HCT116 (cell line): Measurements from ENCODE around the gene CDCA3. TPM values are rescaled to one million over a fixed set of nuclear protein-coding genes. Genes with fewer than 3 reads are reported as not detected.
"Not testable (repeated sequence)": the region's sequence is repeated elsewhere in the genome, so short reads cannot be mapped to it uniquely, and the experiment has no call there.

ENCODE experiments used
- ATAC-seq: fragments of 200-7000 bp; cut with Tn5 transposase; 2 replicates; pipeline ENCODE4 v1.9.1; 2020; ENCODE audit warnings: mild to moderate bottlenecking, moderate library complexity
- BruUV-seq: library from RNA; stranded (reverse); fragments of 400-500 nt; replicated peaks from 2 replicates; lab custom pipeline; 2021; lab: Mats Ljungman, UMichigan
- CTCF ChIA-PET: fragments of 300-600 bp; sonication (Branson Sonifier 250); formaldehyde crosslinking; loops from one replicate; lab custom pipeline; 2021; ENCODE audit warnings: antibody characterized with exemption; lab: Charles Lee
- POLR2A ChIA-PET: fragments of 300-600, 350-600 bp; sonication (Branson Sonifier 250); formaldehyde crosslinking; loops from one replicate; lab custom pipeline; 2021; ENCODE audit warnings: antibody characterized with exemption; lab: Charles Lee
- RAD21 ChIA-PET, 2 experiments: fragments of 300-600 bp; sonication (Branson Sonifier 250); formaldehyde crosslinking; loops; one replicate each; lab custom pipeline; 2023; ENCODE audit warnings: low total read pairs in 2 of 2; ENCODE audit not compliant: uncharacterized antibody in 2 of 2, unreplicated experiment in 2 of 2, low non-redundant PET in 1 of 2; lab: Charles Lee
- DNase-seq: peaks from one replicate; pipeline ENCODE4 v3.0.0-alpha.2; 2010; ENCODE audit warnings: low read depth, low spot score
- H2AFZ ChIP-seq: fragments of 200-600 bp; shearing (Covaris generic), sonication (generic); 2 replicates; pipeline ENCODE4 v1.6.1; 2017; ENCODE audit warnings: low read depth, mixed run types, mixed read lengths, antibody characterized with exemption, low read length; ENCODE audit not compliant: poor library complexity, severe bottlenecking
- H3K27ac ChIP-seq: 2 replicates; pipeline ENCODE4 v1.5.1; 2012; ENCODE audit warnings: low read depth, low read length
- H3K27me3 ChIP-seq: fragments of 200-600 bp; sonication (generic); 2 replicates; pipeline ENCODE4 v1.6.1; 2016; ENCODE audit warnings: mixed run types, low read length, mixed read lengths; ENCODE audit not compliant: insufficient read depth
- H3K36me3 ChIP-seq, 2 experiments: fragments of 200-500 bp in 1 of 2; fragments of 200-600 bp in 1 of 2; sonication (Bioruptor generic) in 1 of 2; sonication (generic) in 1 of 2; 2 replicates each; pipeline versions ENCODE4 v1.5.1 to v1.6.1; 2014 to 2016; ENCODE audit warnings: low read length in 2 of 2, inconsistent platforms in 1 of 2, mixed read lengths in 1 of 2, mixed run types in 1 of 2; ENCODE audit not compliant: insufficient read depth in 2 of 2, control insufficient read depth in 1 of 2
- H3K4me1 ChIP-seq, 2 experiments: fragments of 200-600 bp in 1 of 2; sonication (generic) in 1 of 2; 2 replicates each; pipeline versions ENCODE4 v1.5.1 to v1.6.1; 2012 to 2017; ENCODE audit warnings: low read length in 2 of 2, inconsistent platforms in 1 of 2, mild to moderate bottlenecking in 1 of 2, mixed read lengths in 1 of 2, mixed run types in 1 of 2, moderate library complexity in 1 of 2; ENCODE audit not compliant: insufficient read depth in 2 of 2, control insufficient read depth in 1 of 2
- H3K4me2 ChIP-seq: fragments of 200-600 bp; sonication (generic); 2 replicates; pipeline ENCODE4 v1.6.1; 2017; ENCODE audit warnings: mixed run types, low read length, mixed read lengths
- H3K4me3 ChIP-seq, 2 experiments: fragments of 200-600 bp in 1 of 2; sonication (generic) in 1 of 2; replicated peaks in 1 of 2; 2 replicates each; pipeline ENCODE4 v1.5.1; 2011 to 2016; ENCODE audit warnings: low read length in 2 of 2, control low read depth in 1 of 2, low read depth in 1 of 2, mild to moderate bottlenecking in 1 of 2, mixed read lengths in 1 of 2, mixed run types in 1 of 2
- H3K79me2 ChIP-seq: fragments of 200-600 bp; sonication (generic); 2 replicates; pipeline ENCODE4 v1.6.1; 2017; ENCODE audit warnings: mild to moderate bottlenecking, mixed run types, low read length, moderate library complexity, mixed read lengths; ENCODE audit not compliant: insufficient read depth
- H3K9ac ChIP-seq: fragments of 200-600 bp; sonication (generic); 2 replicates; pipeline ENCODE4 v1.6.1; 2016; ENCODE audit warnings: low read length, mixed read lengths
- H3K9me2 ChIP-seq: fragments of 200-600 bp; sonication (generic), shearing (Covaris generic); 2 replicates; pipeline ENCODE4 v1.6.1; 2017; ENCODE audit warnings: mixed run types, mild to moderate bottlenecking, moderate library complexity; ENCODE audit not compliant: insufficient read depth
- H3K9me3 ChIP-seq, 2 experiments: fragments of 200-500 bp in 1 of 2; fragments of 200-600 bp in 1 of 2; sonication (Bioruptor generic) in 1 of 2; sonication (generic) in 1 of 2; 2 replicates each; pipeline ENCODE4 v1.6.1; 2014 to 2017; ENCODE audit warnings: low read length in 2 of 2, mixed read lengths in 2 of 2, inconsistent platforms in 1 of 2, low read depth in 1 of 2, mild to moderate bottlenecking in 1 of 2, mixed run types in 1 of 2, moderate library complexity in 1 of 2; ENCODE audit not compliant: control insufficient read depth in 1 of 2, insufficient read depth in 1 of 2
- H4K20me1 ChIP-seq: fragments of 200-600 bp; sonication (generic), shearing (Covaris generic); 2 replicates; pipeline ENCODE4 v1.6.1; 2017; ENCODE audit warnings: mixed run types, mild to moderate bottlenecking, moderate library complexity; ENCODE audit not compliant: insufficient read depth
- CEBPB ChIP-seq: IDR thresholded peaks from 2 replicates; pipeline ENCODE4 v1.6.1; 2012; ENCODE audit warnings: low read depth
- EGR1 ChIP-seq: IDR thresholded peaks from 2 replicates; pipeline ENCODE4 v1.6.1; 2012; ENCODE audit warnings: low read depth
- ELF1 ChIP-seq: IDR thresholded peaks from 2 replicates; pipeline ENCODE4 v1.6.1; 2012; ENCODE audit warnings: low read depth, borderline replicate concordance
- EZH2 ChIP-seq: fragments of 200-600 bp; sonication (generic); IDR thresholded peaks from 2 replicates; pipeline ENCODE4 v1.6.1; 2017; ENCODE audit warnings: antibody characterized with exemption, mixed run types
- JUND ChIP-seq: IDR thresholded peaks from 2 replicates; pipeline ENCODE4 v1.6.1; 2012
- POLR2A ChIP-seq: IDR thresholded peaks from 2 replicates; pipeline ENCODE4 v1.7.0; 2011; ENCODE audit warnings: borderline replicate concordance; ENCODE audit not compliant: insufficient read depth, insufficient read length; ENCODE audit errors: extremely low read depth
- intact Hi-C: fragments of 100-400 bp; cut with micrococcal nuclease; formaldehyde crosslinking; loops from 2 replicates; pipeline ENCODE4 v1.10.0; 2022
- total RNA-seq: library from RNA; stranded (reverse); gene quantifications from one replicate; pipeline ENCODE4 v1.2.1, GENCODE V29; 2021; ENCODE audit not compliant: unreplicated experiment

The CDCA3 gene
- total RNA-seq, 1 experiment from 2014 or later, result 63.0 TPM

DNA sequence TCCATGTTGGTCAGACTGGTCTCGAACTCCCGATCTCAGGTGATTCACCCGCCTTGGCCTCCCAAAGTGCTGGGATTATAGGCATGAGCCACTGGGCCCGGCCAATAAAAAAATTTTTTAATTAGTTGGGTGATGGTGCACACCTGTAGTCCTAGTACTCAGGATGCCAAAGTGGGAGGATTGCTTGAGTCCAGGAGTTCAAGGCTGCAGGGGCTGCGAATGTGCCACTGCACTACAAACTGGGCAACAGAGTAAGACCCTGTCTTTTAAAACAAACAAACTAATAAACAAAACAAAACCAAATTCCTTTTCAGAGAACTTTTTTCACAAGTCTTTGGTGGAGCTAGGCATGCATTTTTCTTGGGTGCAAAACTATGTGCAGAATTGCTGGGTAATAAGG, 32.2 kb upstream of the CDCA3 start (continued):
- TF ChIP-seq POLR2A, result no peak
- TF ChIP-seq CEBPB, result no peak
- no peak for TF ChIP-seq EGR1
- TF ChIP-seq JUND, result no peak
- TF ChIP-seq ELF1, result no peak
- TF ChIP-seq EZH2, result no peak

DNA sequence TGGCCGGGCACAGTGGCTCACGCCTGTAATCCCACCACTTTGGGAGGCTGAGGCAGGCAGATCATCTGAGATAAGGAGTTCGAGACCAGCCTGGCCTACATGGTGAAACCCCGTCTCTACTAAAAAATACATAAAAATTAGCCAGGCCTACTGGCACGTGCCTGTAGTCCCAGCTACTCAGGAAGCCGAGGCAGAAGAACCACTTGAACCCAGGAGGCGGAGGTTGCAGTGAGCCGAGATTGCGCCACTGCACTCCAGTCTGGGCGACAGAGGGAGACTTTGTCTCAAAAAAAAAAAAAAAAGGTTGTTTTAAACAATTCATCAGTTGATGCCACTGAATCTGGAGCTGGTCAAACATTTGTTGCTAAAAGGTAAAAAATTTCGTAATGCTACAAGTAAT, 28.7 kb upstream of the CDCA3 start:
- ATAC-seq, RAD21 ChIA-PET, H3K27me3 ChIP-seq, H3K4me3 ChIP-seq, intact Hi-C loops, H3K9me3 ChIP-seq, H2AFZ ChIP-seq, H3K9ac ChIP-seq, BruUV-seq, H3K36me3 ChIP-seq, H3K79me2 ChIP-seq, H4K20me1 ChIP-seq, DNase-seq, H3K9me2 ChIP-seq: not testable (repeated sequence)
- Histone ChIP-seq H3K4me2 (peak overlapping the region; percentile 21; the same call in 1 of the 2 replicates), H3K4me1 (peaks cover 12 to 22% of the 10 kb centered on the region in 2 experiments), H3K27ac (peak overlapping the region; percentile 58; the same call in 1 of the 2 replicates)
- CTCF ChIA-PET, result interaction anchor here (0.6 to 4.2 kb wide), 2 partner anchors 11 to 120 kb away, joined by 3 to 24 read pairs; no protein-coding TSS in a partner anchor
- POLR2A ChIA-PET, result interaction anchor here (1.0 to 1.2 kb wide), 2 partner anchors 46 to 64 kb away, joined by 3 to 6 read pairs; partner anchors contain the start of genes C12orf57 and RNU7-1

DNA sequence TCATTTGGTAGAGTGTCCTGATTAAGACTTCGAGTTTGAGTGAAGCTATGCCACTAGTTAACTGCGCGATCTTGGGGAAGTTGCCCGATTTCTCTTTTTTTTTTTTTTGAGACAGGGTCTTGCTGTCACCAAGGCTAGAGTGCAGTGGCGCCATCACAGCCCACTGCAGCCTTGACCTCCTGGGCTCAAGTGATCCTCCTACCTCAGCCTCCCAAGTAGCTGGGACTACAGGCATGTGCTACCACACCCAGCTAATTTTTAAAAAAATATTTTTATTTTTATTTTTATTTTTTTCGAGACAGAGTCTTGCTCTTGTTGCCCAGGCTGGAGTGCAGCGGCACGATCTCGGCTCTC, 22.9 kb upstream of the CDCA3 start:
- RAD21 ChIA-PET, ATAC-seq, DNase-seq, H3K9me3 ChIP-seq, H3K27me3 ChIP-seq, H3K9me2 ChIP-seq, H2AFZ ChIP-seq, H4K20me1 ChIP-seq, BruUV-seq: not testable (repeated sequence)
- Histone ChIP-seq H3K4me2 (peak overlapping the region; percentile 92), H3K36me3 (peaks cover 8 to 28% of the 10 kb centered on the region in 2 experiments; a peak in 3 of 4 replicates), H3K4me1 (peaks cover 20 to 43% of the 10 kb centered on the region in 2 experiments), H3K9ac (peak overlapping the region; percentile 86), H3K27ac (peak overlapping the region; percentile 78), H3K79me2 (peaks cover 37% of the 10 kb centered on the region), H3K4me3 (peak overlapping the region; percentile 73 to 92)
- intact Hi-C loops, result loop anchor here (5.0 kb wide), 2 partner anchors 53 to 763 kb away; partner anchors contain the start of gene ATN1
- POLR2A ChIA-PET, result interaction anchor here (10.9 kb wide), 1 partner anchor 22 kb away, joined by 186 read pairs; the partner anchor contains the start of genes CDCA3 and USP5
- CTCF ChIA-PET, result interaction anchor here (3.4 to 4.1 kb wide), 2 partner anchors 18 to 52 kb away, joined by 30 read pairs; no protein-coding TSS in a partner anchor
